Prostate gland (tissue), 2 donors: ENCODE results near the gene NEB.
"Not testable (repeated sequence)": the region's sequence is repeated elsewhere in the genome, so short reads cannot be mapped to it uniquely, and the experiment has no call there.

Source experiments
- CTCF ChIP-seq, 4 experiments: fragments of 200-600 bp in 2 of 4; fragments of 450-650 bp in 2 of 4; sonication (generic) in 2 of 4; IDR thresholded peaks; 1 replicate in 3 of 4; 2 replicates in 1 of 4; pipeline ENCODE4 v1.5.1; 2016 to 2019; ENCODE audit warnings: antibody characterized with exemption in 4 of 4, mild to moderate bottlenecking in 2 of 4, moderate library complexity in 2 of 4
- POLR2A ChIP-seq: fragments of 450-650 bp; IDR thresholded peaks from one replicate; pipeline ENCODE4 v1.6.1; 2016; ENCODE audit warnings: antibody characterized with exemption, mild to moderate bottlenecking

GRCh38 chr2:151557883-151558282, 176.4 kb downstream of the NEB start:
- TF ChIP-seq CTCF (IDR thresholded peaks at IDR 0.05); POLR2A: not testable (repeated sequence)
